ENCODE data around the gene RPH3AL.

RPH3AL gene

DNA sequence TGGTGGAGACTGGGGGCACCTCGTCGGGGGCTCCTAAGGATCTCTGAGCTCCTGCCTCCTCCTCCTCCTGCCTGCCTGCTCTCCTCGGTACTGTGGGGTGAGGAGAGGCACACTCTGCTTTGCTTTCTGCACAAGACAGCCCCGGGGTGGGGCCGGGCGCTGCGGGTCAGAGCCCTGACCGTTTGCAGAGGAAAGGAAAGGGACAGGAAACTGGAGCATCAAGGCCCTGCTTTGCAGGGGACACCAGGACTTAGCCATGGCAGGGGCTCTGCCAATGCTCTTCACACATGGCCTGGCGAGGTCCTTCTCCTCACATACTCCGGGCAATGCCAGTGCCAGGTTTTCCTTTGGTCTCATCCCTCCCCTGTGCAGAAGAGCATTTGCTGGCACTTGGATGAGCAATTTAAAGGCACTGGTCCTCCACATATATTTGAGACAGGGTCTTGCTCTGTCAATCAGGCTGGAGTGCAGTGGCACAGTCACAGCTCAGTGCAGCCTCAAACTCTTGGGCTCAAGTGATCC, 147.4 kb downstream of the RPH3AL start:
- no peak for TF ChIP-seq TEAD4 (IDR thresholded peaks at IDR 0.05)
- no peak for TF ChIP-seq USF1 (IDR thresholded peaks at IDR 0.05)
- TF ChIP-seq TCF12 (IDR thresholded peaks at IDR 0.05; ENCODE audit: low read depth): no peak
- TF ChIP-seq CEBPB (IDR thresholded peaks at IDR 0.05): no peak
- TF ChIP-seq, protein P1, sequence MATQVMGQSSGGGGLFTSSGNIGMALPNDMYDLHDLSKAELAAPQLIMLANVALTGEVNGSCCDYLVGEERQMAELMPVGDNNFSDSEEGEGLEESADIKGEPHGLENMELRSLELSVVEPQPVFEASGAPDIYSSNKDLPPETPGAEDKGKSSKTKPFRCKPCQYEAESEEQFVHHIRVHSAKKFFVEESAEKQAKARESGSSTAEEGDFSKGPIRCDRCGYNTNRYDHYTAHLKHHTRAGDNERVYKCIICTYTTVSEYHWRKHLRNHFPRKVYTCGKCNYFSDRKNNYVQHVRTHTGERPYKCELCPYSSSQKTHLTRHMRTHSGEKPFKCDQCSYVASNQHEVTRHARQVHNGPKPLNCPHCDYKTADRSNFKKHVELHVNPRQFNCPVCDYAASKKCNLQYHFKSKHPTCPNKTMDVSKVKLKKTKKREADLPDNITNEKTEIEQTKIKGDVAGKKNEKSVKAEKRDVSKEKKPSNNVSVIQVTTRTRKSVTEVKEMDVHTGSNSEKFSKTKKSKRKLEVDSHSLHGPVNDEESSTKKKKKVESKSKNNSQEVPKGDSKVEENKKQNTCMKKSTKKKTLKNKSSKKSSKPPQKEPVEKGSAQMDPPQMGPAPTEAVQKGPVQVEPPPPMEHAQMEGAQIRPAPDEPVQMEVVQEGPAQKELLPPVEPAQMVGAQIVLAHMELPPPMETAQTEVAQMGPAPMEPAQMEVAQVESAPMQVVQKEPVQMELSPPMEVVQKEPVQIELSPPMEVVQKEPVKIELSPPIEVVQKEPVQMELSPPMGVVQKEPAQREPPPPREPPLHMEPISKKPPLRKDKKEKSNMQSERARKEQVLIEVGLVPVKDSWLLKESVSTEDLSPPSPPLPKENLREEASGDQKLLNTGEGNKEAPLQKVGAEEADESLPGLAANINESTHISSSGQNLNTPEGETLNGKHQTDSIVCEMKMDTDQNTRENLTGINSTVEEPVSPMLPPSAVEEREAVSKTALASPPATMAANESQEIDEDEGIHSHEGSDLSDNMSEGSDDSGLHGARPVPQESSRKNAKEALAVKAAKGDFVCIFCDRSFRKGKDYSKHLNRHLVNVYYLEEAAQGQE (IDR thresholded peaks at IDR 0.05; ENCODE audit: low read depth): no peak
- no peak for TF ChIP-seq YY1 (IDR thresholded peaks at IDR 0.05; ENCODE audit: low read depth)
- TF ChIP-seq RAD21 (IDR thresholded peaks at IDR 0.05; ENCODE audit: low read depth): no peak
- TF ChIP-seq EGR1 (IDR thresholded peaks at IDR 0.05): no peak
- TF ChIP-seq FOXM1 (IDR thresholded peaks at IDR 0.05; ENCODE audit: borderline replicate concordance, low read depth): no peak
- no peak for TF ChIP-seq EP300 (IDR thresholded peaks at IDR 0.05; ENCODE audit: borderline replicate concordance)
- no peak for TF ChIP-seq NFIC (IDR thresholded peaks at IDR 0.05)
- no peak for TF ChIP-seq MAX (IDR thresholded peaks at IDR 0.05)
- no peak for TF ChIP-seq TAF1 (IDR thresholded peaks at IDR 0.05; ENCODE audit: low read depth)
- TF ChIP-seq CREB1 (IDR thresholded peaks at IDR 0.05; ENCODE audit: low read depth): no peak
- no peak for TF ChIP-seq ZBTB7A (IDR thresholded peaks at IDR 0.05; ENCODE audit: low read depth)

- no peak for TF ChIP-seq NFIC (IDR thresholded peaks at IDR 0.05)
- TF ChIP-seq EP300 (IDR thresholded peaks at IDR 0.05; ENCODE audit: borderline replicate concordance): no peak
- TF ChIP-seq CREB1 (IDR thresholded peaks at IDR 0.05; ENCODE audit: low read depth): no peak
- TF ChIP-seq TAF1 (IDR thresholded peaks at IDR 0.05; ENCODE audit: low read depth): no peak
- no peak for TF ChIP-seq EGR1 (IDR thresholded peaks at IDR 0.05)
- no peak for TF ChIP-seq RAD21 (IDR thresholded peaks at IDR 0.05; ENCODE audit: low read depth)
- TF ChIP-seq TEAD4 (IDR thresholded peaks at IDR 0.05): no peak
- no peak for TF ChIP-seq USF1 (IDR thresholded peaks at IDR 0.05)
- no peak for TF ChIP-seq TCF12 (IDR thresholded peaks at IDR 0.05; ENCODE audit: low read depth)
- TF ChIP-seq FOXM1 (IDR thresholded peaks at IDR 0.05; ENCODE audit: borderline replicate concordance, low read depth): no peak
- no peak for TF ChIP-seq MAX (IDR thresholded peaks at IDR 0.05)
- no peak for TF ChIP-seq CEBPB (IDR thresholded peaks at IDR 0.05)
- TF ChIP-seq, protein P1 (IDR thresholded peaks at IDR 0.05; ENCODE audit: low read depth): no peak
- no peak for TF ChIP-seq ZBTB7A (IDR thresholded peaks at IDR 0.05; ENCODE audit: low read depth)
- no peak for TF ChIP-seq YY1 (IDR thresholded peaks at IDR 0.05; ENCODE audit: low read depth)
Measured at GRCh38 chr17:204427-205147, 148.0 kb downstream of the RPH3AL start.

- TF ChIP-seq ZBTB7A (IDR thresholded peaks at IDR 0.05; ENCODE audit: low read depth) (no peak), RAD21 (IDR thresholded peaks at IDR 0.05; ENCODE audit: low read depth) (no peak), CEBPB (IDR thresholded peaks at IDR 0.05) (no peak), FOXM1 (IDR thresholded peaks at IDR 0.05; ENCODE audit: borderline replicate concordance, low read depth) (no peak), TCF12 (IDR thresholded peaks at IDR 0.05; ENCODE audit: low read depth) (no peak), USF1 (IDR thresholded peaks at IDR 0.05) (no peak), NFIC (IDR thresholded peaks at IDR 0.05) (no peak), EGR1 (IDR thresholded peaks at IDR 0.05) (no peak), CREB1 (IDR thresholded peaks at IDR 0.05; ENCODE audit: low read depth) (no peak), EP300 (IDR thresholded peaks at IDR 0.05; ENCODE audit: borderline replicate concordance) (no peak), YY1 (IDR thresholded peaks at IDR 0.05; ENCODE audit: low read depth) (no peak)
- TF ChIP-seq, protein P1 (IDR thresholded peaks at IDR 0.05; ENCODE audit: low read depth): no peak
Measured at GRCh38 chr17:202501-202951, 150.1 kb downstream of the RPH3AL start.

Measured in Ishikawa (cell line).